Cardiac fibroblast (primary cell): ENCODE measurements around the gene LRRC31.

Experiments used
- DNase-seq, 2 donors: peaks; one replicate each; pipeline versions ENCODE4 v3.0.0 to v3.0.0-alpha.2; 2010; ENCODE audit warnings: low read depth in 2 of 2
- H3K4me3 ChIP-seq, 2 donors: replicated peaks in 1 of 2; 1 replicate in 1 of 2; 2 replicates in 1 of 2; pipeline ENCODE4 v1.5.1; 2011; ENCODE audit warnings: low read depth in 2 of 2, low read length in 2 of 2, mild to moderate bottlenecking in 2 of 2, moderate library complexity in 1 of 2
- TF ChIP-seq, protein P1 (sequence below): IDR thresholded peaks from one replicate; pipeline ENCODE4 v1.5.1; 2011; ENCODE audit warnings: low read depth, mild to moderate bottlenecking, low read length, inconsistent platforms

The LRRC31 gene

DNA sequence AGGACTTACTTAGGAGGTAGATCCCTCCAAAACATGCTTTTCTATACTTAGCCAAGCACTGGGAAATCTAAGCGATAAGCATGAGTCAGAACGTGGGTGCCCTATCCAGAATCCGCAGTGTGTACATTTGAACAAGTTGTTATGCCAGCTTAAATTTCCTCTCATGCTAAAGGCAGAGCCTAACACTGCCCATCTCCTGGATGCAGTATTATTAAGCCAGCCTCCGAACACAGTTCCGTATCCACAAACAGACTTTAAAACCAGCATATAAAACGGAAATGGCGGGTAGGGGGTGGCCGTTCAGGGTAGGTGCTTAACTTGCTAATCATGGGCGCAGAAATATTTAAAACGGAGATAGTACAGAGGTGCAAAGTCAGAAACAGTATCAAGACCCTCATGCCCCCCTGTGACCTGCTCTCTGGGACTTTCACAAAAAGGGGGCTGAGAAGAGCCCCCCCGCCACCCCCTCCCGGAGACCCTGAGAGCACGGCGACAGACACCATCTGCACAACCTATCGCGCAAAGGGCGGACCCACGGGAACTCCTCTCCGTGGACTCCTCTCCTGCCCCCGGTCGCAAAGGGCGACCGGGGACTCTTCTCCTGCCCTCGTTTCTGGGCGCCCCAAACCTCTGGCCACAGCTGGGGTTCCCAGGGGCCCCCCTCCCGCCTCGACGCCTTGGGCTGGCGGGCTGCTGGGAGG is 58.0 kb downstream of the LRRC31 start:
- DNase-seq = peak; percentile 68 to 78
- TF ChIP-seq, protein P1, sequence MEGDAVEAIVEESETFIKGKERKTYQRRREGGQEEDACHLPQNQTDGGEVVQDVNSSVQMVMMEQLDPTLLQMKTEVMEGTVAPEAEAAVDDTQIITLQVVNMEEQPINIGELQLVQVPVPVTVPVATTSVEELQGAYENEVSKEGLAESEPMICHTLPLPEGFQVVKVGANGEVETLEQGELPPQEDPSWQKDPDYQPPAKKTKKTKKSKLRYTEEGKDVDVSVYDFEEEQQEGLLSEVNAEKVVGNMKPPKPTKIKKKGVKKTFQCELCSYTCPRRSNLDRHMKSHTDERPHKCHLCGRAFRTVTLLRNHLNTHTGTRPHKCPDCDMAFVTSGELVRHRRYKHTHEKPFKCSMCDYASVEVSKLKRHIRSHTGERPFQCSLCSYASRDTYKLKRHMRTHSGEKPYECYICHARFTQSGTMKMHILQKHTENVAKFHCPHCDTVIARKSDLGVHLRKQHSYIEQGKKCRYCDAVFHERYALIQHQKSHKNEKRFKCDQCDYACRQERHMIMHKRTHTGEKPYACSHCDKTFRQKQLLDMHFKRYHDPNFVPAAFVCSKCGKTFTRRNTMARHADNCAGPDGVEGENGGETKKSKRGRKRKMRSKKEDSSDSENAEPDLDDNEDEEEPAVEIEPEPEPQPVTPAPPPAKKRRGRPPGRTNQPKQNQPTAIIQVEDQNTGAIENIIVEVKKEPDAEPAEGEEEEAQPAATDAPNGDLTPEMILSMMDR = no peak
- peak overlapping the region; percentile 36 to 55 for H3K4me3 ChIP-seq

GRCh38 chr3:169809230-169809795 is 60.4 kb downstream of the LRRC31 start:
- TF ChIP-seq, protein P1 = no peak
- DNase-seq = no peak
- no peak overlapping the region for H3K4me3 ChIP-seq

DNA sequence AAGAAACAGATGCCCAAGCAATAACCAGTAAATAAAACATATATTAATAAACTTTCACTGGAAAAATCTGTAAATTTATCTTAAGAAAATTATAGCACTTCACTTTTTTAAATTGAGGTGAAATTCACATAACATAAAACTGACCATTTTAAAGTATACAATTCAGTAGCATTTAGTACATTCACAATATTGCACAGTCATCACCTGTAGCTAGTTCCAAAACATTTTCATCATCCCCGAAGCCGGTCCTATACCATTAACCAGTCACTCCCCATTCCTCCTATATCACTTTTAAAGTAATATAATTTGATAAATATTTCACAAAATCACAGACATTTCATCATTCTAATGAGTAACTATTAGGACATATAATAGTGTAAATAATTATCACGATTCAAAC is 65.1 kb downstream of the LRRC31 start:
- TF ChIP-seq, protein P1 = no peak
- no peak overlapping the region for H3K4me3 ChIP-seq
- no peak for DNase-seq

DNA sequence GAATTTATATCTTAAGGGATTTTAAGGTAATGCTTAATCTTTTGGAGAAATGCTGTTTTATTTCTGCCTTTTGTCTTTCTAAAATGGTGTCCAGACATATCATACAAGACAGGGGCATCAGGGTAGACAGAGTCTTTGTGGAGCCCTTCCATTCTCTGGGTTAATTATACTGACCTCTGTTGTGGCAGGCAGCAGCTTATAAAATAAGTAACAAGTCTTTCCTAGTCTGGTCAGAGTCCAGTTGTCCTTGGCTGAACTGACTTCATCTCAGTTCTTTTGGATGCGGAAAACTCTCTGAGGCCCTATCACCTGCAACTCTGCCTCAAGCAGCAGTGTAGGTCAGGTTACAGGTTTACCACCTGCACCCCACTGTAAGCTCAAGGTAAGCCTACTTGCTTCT is 77.4 kb downstream of the LRRC31 start:
- TF ChIP-seq, protein P1 = no peak
- H3K4me3 ChIP-seq = no peak overlapping the region
- no peak for DNase-seq

DNA sequence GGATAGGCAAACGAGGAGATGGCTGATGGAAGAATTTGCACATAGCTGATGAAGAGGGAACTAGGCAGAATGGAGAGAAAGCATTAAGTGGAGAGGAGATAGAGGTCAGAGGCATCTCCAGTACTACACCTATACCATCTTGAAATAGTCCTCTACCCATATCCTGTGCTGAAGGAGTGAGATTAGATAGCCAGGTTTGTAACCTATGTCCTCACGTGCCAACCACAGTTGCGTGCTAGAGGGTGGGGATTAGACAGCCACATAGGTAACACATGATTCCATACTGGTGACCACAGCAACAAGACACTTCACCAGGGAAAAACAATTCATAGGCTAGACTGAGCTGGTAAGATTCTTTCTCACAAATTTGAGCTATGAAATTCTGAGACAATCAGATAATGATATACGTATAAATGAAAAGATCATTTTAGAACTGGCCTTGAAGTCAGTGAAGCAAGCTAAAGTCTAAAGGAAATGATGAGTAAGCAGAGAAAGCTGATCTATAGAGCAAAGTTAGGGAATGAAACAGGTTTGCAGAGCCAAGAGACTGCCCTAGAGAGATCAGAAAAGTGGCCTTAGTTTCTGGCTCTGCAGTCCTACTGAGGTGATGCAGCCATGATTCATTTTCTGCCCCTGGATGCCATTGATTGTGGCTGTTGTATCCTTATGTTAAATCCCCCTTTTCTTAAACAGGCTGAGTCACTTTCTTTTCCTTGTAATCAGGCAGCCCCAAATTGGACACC is 78.9 kb downstream of the LRRC31 start:
- DNase-seq = peak; percentile 6 to 38
- TF ChIP-seq, protein P1 = no peak
- no peak overlapping the region for H3K4me3 ChIP-seq

DNA sequence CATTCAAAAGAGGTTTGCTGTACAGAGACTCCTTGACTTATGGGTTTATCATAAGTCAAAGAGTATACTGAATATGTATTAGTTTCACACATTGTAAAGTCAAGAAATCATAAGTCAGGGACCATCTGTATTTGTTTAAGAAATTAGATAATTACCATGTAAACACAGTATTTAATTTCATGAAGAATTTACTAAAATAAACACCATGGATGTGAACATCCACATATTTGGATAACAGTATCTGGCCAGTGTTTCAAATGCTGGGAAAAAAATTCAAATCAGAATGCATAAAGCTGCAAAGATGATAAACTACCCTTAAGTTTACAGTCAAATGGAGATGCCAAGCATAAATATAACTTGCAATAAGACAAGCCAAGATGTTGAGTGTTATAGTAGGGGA is 79.5 kb downstream of the LRRC31 start:
- TF ChIP-seq, protein P1 = no peak
- DNase-seq = no peak
- no peak overlapping the region for H3K4me3 ChIP-seq
